AML-193 (cell line): ENCODE results near the gene NTN4.
"Not testable (repeated sequence)": the region's sequence is repeated elsewhere in the genome, so short reads cannot be mapped to it uniquely, and the experiment has no call there.

Experiments
- DNase-seq, 2 experiments: peaks; one replicate each; lab custom pipeline; 2025; lab: John Stamatoyannopoulos, UW

Gene NTN4

DNA sequence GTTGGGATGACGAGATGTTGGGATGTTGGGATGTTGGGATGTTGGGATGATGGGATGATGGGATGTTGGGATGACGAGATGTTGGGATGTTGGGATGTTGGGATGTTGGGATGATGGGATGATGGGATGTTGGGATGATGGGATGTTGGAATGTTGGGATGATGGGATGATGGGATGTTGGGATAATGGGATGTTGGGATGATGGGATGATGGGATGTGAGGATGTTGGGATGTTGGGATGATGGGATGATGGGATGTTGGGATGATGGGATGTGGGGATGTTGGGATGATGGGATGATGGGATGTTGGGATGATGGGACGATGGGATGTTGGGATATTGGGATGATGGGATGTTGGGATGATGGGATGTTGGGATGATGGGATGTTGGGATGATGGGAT, 135.9 kb downstream of the NTN4 start:
- not testable (repeated sequence) for DNase-seq

DNA sequence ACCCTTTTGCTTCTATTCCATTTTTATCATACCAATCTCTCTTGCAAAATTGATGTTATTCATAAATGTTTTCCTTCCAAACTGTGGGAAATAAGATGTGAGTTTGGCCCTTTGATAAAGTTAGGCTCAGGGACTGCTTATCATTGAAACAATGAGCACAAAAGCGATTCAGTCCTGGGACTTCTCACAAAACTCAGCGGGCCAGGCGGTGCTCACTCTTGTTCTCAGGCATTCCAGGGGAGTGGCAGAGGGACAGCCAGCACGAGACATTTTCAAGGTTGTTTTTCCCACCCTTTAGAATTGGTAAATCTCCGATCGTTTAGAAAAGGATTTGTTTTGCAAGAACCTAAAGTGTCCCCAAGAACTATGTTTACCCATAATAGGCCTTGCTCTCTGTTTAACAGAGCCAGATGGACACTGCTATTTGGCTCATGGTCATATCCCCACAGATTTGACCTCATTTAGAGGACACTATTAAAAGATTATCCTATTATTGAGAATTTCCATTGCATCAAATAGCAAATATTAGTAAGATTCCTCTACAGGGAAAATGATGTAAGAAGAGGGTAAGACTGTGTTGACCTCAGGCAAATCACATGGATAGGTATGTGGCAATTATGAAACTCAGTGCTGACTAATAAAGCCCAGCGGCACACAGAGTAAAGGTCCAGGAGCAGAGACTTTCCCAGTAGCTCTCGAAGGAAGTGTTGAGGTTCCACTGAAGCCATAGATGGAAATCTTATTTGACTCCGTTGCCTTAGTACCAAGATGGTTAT, 136.6 kb downstream of the NTN4 start:
- no peak for DNase-seq

DNA sequence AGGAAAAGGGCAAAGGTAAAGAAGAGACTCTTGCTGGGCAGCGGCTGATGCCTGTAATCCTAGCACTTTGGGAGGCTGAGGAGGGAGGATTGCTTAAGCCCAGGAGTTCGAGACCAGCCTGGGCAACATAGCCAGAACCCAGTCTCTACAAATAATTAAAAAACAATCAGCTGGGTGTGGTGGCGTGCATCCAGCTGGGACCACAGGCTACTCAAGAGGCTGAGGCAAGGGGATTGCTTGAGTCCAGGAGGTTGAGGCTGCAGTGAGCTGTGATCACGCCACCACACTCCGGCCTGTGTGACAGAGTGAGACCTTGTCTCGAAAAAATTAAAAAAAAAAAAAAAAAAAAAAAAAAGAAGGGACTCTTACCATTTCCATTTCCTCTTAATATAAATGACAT, 138.9 kb downstream of the NTN4 start:
- no peak for DNase-seq

DNA sequence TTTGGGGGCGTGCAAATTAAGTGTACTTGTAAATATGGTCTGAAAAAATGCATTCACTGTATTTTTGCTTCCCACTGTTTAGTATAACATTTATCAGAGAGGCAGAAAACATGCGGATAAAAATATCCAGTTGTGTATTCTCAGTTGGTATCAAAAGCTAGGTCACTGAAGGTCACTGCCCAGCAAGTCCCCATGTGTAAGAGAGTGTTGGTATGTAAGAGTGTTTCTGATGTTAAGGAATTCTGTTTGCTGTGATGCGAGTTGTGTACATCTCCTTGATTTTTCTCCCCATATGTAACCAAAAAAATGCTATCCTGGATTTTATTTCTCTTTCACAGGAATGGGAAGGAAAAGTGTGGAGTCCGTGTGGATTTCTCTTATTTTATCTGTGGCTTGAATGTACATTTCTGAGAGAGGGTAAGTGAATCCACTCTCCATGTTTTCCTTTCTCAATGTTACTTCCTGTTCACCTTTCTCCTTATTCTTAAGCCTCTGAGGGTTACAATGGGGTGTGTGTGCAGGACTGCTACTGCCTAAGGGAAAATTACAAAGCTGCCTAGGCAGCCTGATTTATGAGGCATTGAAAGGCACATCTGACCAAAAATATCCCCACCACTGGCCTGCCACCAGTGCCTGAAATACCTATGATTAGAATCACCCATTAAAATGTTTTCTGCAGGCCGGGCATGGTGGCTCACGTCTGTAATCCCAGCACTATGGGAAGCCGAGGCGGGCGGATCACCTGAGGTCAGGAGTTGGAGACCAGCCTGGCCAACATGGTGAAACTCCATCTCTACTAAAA, 141.4 kb downstream of the NTN4 start:
- no peak for DNase-seq

DNA sequence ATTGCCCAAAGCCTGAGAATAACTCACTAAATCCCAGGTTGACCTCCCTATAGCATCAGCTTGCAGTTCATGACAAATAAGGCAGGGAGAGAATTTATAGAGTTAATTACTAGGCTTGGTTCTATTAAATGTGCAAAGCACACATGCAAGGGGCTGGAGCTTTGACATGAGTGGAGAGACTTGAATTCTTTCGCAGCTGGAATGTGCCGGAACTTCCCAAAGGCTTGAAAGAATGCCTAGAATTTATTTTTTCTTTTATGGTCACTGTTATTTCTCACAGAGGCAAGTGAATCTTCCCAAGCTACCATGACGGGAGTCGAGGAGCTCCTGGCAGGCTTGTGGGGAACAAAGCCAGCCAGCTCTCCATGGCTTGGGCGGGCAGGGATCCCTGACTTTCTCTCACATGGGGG, 143.8 kb downstream of the NTN4 start:
- DNase-seq = no peak

DNA sequence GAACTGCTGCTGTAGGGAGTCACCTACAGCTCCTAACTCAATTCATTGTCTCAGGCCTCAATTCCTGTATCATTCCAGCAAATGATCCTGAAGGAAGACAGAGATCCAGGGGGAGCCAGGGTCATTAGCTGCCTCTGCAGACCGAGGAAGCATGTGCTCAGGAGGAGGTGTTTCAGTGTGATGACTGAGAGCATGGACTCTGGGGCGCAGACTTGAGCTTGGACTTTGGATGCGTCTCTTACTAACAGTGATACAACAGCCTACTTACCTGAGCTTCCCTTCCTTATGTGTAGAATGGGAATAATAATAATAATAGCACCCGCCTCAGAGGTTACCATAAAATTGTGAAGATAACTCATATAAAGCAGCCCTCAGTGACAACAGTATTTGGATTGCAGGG, 147.3 kb downstream of the NTN4 start:
- no peak for DNase-seq

DNA sequence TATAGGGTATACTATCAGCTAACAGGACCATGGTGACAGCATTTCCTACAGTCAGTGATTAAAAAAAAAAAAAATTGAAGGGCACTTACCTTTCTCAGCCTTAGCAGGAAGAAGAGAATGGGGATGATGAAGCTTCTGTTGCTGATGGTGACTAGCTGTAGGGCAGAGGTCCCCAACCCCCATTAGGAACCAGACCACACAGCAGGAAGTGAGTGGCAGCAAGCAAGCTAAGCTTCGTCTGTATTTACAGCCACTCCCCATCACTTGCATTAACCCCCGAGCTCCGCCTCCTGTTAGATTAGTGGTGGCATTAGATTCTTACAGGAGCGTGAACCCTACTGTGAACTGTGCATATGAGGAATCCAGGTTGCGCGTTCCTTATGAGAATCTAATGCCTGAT, 148.0 kb downstream of the NTN4 start:
- DNase-seq = no peak

DNA sequence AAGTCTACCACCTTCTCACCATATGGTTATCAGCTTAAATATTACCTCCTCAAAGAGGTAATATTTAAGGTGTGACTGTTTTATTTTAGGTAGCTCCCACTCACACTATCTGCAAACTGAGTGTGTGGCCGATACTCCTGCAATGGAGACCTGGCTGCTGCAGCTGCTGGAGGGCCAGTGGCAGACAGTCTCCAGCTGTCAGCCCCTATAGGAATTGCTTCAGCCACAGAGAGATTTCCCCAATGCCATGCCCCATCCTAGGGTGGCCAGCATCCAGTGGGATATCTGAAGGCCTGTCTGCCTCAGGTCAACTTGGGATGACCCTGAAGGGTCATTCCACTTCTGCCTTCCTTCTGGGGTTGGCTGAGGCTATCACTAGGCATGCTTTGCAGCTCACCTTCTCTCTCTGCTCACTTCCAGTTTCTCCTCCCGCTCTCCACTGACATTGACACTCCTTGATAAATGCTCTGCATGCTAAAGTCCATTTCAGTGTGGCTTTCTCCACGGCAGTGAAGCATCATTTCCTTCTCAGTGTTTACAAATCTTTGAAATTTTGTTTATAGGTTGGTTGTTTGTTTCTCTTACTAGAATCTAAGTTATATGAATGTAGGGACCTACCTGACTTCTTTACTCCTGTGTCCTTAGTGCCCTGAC, 149.1 kb downstream of the NTN4 start:
- no peak for DNase-seq

DNA sequence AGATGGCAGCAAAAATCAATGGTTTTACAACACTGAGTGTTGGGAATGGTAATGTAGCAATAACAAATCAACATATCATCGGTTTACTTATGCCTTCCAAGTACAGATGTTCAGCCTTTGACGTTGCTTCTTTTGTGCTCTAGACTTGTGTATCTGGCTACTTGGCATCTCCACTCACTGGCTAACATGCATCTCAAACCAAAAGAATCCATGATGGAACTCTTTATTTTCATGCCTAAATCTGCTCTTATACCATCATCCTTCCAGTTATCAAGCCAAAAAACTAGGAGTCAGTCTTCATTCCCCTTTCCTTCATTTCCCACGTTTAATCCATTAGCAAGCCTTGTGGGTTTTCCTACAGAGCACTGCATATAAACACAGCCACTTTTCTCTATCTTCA, 150.0 kb downstream of the NTN4 start:
- no peak for DNase-seq

DNA sequence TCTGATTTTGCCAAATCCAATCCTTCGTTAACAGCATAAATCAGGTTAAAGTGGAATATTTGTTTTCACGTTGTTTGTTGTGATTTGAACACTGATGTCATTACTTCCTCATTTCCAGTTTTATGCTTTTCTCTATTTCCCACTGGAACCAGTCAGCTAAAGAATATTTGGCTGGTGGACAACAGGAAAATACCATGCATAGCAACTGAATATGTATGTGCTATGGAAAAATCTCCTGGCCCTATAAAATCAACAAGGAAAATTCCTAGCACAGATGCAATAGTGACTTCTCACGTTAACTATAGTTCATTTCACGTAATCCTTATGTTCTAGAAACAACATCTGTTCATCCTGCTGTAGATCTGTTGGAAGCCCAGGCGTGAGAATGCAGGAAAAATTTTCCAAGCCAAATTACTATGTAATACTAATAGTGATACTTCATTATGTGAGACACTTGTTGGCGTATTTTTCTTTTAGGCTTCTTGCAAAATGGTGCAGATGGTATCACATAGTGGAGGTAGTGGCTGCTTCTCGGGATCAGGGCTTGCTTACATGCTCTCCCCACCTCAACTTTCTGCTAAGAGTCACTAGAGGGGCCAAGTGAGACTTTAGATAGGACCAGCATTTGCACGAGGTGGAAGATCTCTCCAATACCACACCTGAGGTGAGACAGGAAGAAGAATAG, 153.0 kb downstream of the NTN4 start:
- no peak for DNase-seq

DNA sequence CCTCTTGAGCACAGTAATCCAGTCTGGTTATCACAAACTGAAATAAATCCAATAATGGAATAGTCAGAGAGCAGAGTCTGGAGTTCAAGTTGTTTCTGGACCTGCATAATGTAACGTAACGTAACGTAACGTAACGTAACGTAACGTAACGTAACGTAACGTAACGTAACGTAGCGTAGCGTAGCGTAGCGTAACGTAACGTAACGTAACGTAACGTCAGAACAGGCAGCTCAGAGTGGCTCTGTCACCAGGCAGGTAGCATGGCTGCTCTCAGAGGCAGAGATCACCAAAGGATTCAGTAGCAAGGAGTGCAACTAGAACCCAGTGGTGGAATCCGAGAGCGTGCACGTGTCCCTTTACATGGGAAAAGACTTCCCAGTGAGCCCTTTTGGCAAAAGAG, 153.6 kb downstream of the NTN4 start:
- DNase-seq = no peak

DNA sequence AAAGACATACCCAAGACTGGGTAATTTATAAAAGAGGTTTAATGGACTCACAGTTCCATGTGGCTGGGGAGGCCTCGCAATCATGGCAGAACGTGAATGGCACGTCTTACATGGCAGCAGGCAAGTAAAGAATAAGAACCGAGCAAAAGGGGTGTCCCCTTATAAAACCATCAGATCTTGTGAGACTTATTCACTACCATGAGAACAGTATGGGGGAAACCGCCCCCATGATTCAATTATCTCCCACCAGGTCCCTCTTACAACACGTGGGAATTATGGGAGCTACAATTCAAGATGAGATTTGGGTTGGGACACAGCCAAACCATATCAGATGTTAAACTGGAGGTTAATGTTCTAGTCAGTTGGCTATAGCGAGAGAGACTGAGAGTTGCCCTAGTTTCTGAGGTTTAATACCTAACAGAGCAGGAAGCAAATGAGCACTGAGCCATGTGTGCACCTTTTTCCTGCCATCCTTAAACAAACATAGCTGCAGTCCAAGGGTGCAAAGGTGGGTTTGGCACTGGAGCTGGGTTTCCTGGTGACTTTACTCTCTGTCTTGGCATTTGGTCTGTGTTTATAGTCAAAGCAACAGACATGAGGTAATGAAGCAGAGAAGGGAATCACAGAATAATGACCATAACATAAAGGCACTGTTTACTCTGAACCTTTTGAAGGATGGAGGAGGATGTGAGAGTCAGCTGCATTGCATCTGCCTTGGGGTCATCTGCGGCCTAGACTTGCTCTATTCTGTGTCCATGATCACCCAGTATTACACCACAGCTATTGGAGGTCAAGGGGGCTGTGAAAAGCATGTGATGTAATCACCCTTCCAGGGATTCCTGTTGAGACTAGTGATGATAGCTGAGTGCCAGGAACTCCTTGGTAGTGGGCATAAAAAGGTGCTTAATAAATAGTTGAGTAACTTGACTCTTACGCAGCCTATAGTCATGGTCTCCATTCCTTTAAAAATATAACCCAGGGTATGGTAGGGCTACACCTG, 155.6 kb downstream of the NTN4 start:
- no peak for DNase-seq

DNA sequence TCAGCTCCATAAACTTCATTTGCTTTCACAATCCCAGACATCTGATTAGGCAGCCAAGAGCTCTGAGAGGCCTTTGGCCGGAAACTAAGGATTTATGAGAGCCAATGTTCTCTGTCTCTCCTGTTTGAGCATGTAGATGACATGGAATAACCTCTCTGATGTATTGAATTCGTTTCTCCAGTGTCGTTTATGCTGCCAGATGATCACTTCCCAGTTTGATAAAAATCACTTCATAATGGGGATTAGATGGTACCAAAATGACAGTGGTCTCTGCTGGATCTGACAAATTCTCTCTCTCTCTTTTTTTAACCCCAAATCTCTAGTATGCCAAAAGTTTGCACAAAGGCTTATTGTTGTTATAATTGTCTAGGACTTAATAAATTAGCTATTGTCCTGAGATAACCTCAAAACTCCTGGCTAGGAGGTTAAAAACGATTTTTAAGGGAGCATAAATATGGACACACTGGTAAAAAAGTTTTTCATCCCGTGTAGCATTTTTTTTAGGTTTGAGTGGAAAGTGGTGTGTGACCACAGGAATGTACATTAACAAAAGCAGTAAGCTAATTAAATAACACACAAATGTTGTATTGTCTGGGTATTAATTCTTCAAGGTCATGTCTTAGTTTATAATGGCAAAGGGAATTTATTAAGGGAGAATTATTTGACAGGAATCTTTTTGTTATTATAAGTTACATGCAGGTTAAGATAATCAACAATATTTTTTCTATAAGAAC, 156.7 kb downstream of the NTN4 start:
- no peak for DNase-seq

DNA sequence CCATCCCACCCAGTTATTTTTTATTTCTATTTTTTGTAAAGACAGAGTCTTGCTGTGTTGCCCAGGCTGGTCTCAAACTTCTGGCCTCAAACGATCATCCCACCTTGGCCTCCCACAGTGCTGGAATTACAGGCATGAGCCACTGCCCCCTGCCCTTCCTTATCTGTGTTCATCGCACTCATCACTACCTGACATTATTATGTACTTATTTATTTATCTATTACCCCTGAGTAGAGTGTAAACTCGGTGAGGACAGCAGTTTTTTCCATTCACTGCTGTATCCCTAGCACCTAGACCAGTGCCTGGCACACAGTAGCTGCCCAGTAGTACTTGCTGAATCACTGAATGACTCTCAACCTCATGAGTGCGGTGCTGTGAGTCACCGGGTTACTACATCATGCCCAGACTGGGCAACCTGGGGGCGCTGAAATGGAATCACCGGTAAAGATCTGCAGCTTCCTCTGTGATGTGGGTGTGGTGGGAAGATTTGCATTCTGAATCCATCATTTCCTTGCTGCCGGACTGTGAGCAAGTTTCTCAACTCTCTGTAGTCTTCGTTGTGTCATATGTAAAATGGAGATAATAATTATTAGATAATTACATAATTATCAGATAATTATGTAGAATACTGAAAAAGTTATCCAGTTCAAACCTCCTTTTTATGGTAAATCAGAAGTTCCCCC, 157.4 kb downstream of the NTN4 start:
- no peak for DNase-seq

DNA sequence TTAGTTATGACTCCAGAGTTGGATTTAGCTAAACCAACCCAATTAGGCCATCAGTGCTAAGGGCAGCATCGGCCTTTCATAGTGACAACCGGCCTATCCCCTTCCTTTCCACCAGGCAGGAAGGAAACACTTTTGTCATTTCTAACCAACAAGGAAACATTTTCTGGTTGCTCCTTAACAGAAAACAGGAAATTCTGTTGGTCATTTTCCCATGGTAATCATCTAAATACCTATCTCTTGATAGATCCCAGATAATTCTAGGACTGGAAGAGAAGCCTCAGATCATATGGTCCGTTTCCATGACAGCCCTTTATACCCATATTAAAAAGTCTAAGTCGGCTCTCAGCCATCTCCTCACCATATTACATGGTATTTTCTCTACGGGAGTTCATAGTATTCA, 160.1 kb downstream of the NTN4 start:
- no peak for DNase-seq

DNA sequence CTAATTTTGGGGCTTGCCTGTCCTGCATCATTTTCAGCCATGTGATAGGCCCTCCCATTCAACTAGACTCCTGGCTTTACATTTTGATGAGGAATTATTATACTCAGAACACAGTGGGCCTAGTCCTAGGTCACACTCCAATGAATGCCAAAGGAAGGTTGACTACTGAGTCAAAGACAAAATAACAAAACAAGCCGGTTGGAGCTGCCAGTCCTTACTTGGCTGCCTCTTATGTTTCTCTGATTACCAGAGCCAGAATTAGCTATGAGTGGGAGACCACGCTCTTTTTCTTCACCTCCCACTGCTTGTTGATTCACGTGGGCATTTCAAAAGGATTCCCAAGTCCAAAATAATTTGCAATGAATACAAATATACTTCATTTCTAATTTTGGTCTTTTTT, 161.2 kb downstream of the NTN4 start:
- no peak for DNase-seq

DNA sequence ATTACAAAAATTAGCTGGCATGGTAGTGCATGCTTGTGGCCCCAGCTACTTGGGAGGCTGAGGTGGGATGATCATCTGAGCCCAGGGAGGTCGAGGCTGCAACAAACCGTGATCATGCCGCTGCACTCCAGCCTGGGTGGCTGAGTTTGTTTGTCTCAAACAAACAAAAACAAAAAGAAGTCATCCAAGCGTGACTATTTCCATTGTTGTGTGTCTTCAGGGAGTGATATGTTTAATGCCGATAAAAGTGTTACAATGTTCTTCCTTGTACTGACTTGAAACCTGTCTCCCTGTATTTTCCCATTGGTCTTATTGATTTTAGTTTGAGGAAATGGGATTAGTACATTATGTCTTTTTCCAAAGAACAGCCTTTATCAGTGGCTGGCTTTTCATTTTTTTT, 163.7 kb downstream of the NTN4 start:
- DNase-seq = no peak

DNA sequence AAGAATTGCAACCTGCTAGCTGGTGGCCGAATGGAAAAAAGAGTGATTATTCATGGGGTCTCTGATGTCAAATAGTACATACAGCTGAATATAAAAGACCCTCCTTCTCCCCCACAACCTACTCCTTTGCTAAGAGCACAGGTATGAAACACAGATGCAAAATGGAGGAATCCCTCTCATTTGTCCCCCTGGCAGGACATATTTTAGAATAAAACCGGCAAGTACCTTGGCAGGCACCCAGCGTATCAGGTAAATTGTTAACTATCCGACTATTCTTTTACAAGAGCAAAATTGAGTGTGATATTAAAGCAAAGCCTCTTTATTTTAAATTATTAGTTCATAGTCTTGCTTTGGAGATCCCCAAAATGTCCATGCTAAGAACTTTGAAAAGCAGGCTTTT, 165.6 kb downstream of the NTN4 start:
- no peak for DNase-seq

DNA sequence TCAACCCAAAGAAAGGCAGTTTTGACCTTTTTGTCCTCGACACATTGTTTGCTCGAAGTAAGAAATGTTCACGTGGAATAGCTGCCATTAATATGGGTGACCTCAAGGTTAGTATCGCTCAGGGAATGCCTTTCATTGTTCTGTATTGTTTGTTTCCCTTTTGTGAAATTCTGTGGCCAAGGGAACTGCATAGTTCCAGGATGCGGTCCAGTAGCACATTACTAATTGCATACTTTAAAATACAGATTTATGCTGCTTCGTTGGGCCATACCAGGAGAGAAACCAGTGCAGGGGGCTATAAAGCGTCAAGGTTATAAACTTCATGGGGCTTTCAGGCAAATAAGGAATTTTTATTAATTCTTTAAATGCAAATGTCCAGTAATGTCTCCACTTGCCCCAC, 166.0 kb downstream of the NTN4 start:
- no peak for DNase-seq
